ENCODE results near the gene B4GALT4.

The B4GALT4 gene

GRCh38 chr3:119184796-119185570 is 55.7 kb downstream of the B4GALT4 start (continued):
- no peak for TF ChIP-seq TSHZ2 (CRISPR knock-in tag; IDR thresholded peaks at IDR 0.05)

- ATAC-seq: no peak
- no peak for TF ChIP-seq TSHZ2 (CRISPR knock-in tag; IDR thresholded peaks at IDR 0.05)
- TF ChIP-seq RARB (CRISPR knock-in tag; IDR thresholded peaks at IDR 0.05): no peak
- no peak for TF ChIP-seq CREB5 (CRISPR knock-in tag; IDR thresholded peaks at IDR 0.05; ENCODE audit: low read depth)
Measured at GRCh38 chr3:119184111-119184510, 56.6 kb downstream of the B4GALT4 start.

- no peak for TF ChIP-seq CSRNP3 (CRISPR knock-in tag; IDR thresholded peaks at IDR 0.05)
- TF ChIP-seq CREB5 (CRISPR knock-in tag; IDR thresholded peaks at IDR 0.05; ENCODE audit: low read depth): no peak
- TF ChIP-seq POU6F1 (CRISPR knock-in tag; IDR thresholded peaks at IDR 0.05; ENCODE audit: borderline replicate concordance, low read depth): no peak
- no peak for TF ChIP-seq SNAI2 (CRISPR knock-in tag; IDR thresholded peaks at IDR 0.05)
- ATAC-seq: no peak
Measured at GRCh38 chr3:119181765-119182164, 58.9 kb downstream of the B4GALT4 start.

- TF ChIP-seq ZNF70 (CRISPR knock-in tag; IDR thresholded peaks at IDR 0.05): no peak
- no peak for TF ChIP-seq GLIS3 (CRISPR knock-in tag; IDR thresholded peaks at IDR 0.05)
- no peak for TF ChIP-seq TCF4 (CRISPR knock-in tag; IDR thresholded peaks at IDR 0.05; ENCODE audit: borderline replicate concordance)
- no peak for TF ChIP-seq TOX (CRISPR knock-in tag; IDR thresholded peaks at IDR 0.05; ENCODE audit: borderline replicate concordance)
- no peak for TF ChIP-seq ARNTL (CRISPR knock-in tag; IDR thresholded peaks at IDR 0.05; ENCODE audit: borderline replicate concordance, low read depth)
- TF ChIP-seq ZNF565 (CRISPR knock-in tag; conservative IDR thresholded peaks at IDR 0.05; ENCODE audit: low read depth): no peak
- TF ChIP-seq ZC3H10 (CRISPR knock-in tag; IDR thresholded peaks at IDR 0.05): no peak
- TF ChIP-seq PPARA (CRISPR knock-in tag; IDR thresholded peaks at IDR 0.05; ENCODE audit: borderline replicate concordance): no peak
- no peak for TF ChIP-seq ISL1 (CRISPR knock-in tag; IDR thresholded peaks at IDR 0.05)
- no peak for TF ChIP-seq CREB5 (CRISPR knock-in tag; IDR thresholded peaks at IDR 0.05; ENCODE audit: low read depth)
- TF ChIP-seq ZFP30 (CRISPR knock-in tag; IDR thresholded peaks at IDR 0.05): no peak
- no peak for ATAC-seq
Measured at GRCh38 chr3:119177321-119177720, 63.4 kb downstream of the B4GALT4 start.
